CD4-positive, alpha-beta T cell treated with Interferon gamma for 1 hour (primary cell): ENCODE data around the gene SNRPA.
"Not testable (repeated sequence)": the region's sequence is repeated elsewhere in the genome, so short reads cannot be mapped to it uniquely, and the experiment has no call there.

Source experiments
- DNase-seq: peaks from one replicate; pipeline ENCODE4 v3.0.0-alpha.2; 2020

The SNRPA gene

DNA sequence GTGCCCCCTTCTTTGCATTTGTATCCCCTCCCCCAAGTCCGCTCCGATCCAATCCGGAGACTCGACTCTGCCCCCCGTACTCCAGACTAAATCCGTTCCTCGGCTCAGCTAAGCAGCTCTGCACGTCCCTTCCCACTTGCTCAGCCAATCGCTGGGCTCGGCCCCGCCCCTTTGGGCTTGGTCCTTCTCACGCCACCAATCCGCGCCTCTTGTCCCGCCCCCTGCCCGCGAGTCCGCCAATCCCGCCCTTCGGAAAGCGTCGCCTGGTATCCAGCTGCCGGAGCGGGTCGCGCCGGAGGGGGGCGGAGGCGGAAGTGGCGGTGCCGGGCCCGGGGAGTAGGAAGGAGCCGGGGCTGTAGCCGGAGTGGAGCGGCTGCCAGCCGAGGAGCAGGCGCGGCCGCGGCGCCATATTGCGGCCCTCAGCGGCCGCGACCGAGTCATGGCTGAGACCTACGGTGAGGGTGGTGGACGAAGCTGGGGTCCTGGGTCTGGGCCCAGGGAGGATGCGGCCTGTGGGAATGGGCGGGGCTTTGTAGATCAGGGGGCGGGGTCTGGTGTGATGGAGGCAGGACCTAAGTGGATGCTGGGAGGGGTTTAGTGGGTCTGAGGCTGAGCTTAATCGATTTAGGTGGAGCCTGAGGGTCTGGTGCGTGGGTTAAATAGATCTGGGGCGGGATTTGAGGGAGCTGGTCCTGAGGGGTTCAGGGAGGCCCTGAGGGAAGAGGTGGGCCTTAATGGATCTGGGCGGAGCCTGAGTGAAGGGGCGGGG, 27.1 kb downstream of the SNRPA start, which contains the start of gene RAB4B:
Gene RAB4B, plus strand, starts transcription at position 311 of the 769 bp plus-strand sequence. Its CDS starts 129 bp downstream, at position 440.
- DNase-seq = peak; percentile 100

DNA sequence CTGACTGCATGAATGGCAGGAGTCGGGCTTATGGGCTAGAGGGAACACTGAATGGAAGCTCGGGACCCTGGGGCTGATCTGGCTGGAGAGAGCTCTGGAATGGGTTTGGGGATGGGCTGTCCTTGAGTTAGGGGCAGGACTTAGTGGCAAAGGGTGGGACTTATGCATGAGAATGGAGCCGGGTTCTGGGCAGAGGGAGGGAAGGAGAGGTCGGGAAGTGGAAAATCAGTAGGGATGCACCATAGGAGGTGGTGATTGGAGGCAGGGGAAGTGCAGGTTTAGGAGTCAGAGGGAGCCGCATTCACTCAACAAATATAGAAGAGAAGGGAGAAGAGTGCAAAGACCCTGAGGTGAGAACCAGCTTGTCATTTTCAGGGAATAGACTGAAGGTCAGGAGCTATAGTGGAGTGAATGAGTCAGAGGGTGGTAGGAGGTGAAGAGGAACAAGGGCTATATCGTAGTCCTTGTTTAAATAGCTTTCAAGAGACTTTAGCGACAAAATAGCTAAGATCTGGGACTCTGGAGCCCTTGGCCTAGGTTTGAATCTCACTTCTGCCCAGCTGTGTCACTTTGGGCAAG, 27.8 kb downstream of the SNRPA start:
- no peak for DNase-seq

DNA sequence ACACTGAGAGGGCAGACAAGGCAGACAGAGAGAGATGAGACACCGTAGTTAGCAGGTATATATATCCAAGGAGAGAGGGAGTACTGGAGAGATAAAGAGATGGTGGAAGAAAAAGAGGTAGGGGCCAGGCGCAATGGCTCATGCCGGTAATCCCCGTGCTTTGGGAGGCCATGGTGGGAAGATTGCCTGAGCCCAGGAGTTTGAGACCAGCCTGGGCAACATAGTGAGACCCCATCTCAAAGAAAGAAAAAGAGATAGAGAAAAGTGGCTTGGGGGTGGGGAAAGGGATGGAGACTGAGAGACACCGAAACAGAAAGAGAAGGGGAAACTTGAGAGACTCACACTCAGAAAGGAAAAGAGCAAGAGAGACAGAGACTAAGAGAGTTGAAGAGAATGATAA, 29.6 kb downstream of the SNRPA start:
- no peak for DNase-seq

DNA sequence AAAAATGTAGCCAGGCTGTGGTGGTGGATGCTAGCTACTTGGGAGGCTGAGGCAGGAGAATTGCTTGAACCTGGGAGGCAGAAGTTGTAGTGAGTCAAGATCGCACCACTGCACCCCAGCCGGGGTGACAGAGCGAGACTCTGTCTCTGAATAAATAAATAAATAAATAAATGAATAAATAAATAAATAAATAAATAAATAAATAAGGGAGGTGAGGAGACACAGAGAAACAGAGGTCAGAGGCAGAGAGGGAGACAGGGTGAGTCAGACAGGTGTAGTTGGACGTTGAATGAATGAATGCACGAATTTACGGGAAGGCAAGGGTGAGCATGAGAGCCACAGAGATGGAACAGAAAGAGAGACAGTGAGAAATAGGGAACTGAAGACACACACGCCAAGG, 30.1 kb downstream of the SNRPA start:
- DNase-seq = no peak

DNA sequence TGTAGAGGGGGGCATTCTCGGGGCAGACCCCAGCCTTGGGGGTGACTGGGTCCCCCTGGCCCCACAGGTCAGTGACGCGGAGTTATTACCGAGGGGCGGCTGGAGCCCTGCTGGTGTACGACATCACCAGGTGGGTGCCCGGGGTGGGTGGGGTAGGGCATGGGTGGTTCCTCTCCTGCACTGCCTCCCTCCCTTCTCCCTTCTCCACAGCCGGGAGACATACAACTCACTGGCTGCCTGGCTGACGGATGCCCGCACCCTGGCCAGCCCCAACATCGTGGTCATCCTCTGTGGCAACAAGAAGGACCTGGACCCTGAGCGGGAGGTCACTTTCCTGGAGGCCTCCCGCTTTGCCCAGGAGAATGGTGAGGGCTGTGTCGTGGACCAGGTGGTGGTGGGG, 32.7 kb downstream of the SNRPA start:
- DNase-seq = no peak

DNA sequence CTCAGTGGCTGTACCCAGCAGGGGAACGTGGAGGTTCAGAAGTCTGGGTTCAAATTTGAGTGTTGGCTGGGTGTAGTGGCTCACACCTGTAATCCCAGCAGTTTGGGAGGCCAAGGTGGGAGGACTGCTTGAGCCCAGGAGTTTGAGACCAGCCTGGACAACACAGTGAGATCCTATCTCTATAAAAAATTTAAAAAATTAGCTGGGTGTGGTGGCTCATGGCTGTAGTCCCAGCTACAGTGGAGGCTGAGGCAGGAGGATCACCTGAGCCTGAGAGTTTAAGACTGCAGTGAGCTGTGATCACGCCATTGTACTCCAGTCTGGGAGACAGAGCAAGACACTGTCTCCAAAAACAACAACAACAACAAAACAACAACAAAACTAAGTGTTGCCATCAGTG, 33.1 kb downstream of the SNRPA start:
- not testable (repeated sequence) for DNase-seq

DNA sequence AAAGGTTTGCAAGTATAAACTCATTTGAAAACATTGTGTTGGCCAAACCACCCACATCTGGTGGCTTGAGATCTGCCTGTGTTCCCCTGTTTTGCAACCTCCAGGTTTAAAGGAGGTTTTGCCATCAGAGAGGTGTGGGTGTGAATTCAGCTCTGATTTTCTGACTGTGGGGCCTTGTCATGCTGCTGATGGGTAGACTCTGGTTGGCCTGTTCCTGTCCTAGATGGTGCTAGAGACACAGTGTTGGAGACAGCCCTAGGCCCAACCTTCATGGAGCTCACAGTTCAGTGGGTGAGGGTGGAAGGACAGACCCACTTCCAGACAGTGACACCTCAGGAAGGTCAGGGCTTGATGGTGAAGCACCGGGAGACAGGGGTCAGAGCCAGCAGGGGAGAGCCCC, 34.5 kb downstream of the SNRPA start:
- no peak for DNase-seq

DNA sequence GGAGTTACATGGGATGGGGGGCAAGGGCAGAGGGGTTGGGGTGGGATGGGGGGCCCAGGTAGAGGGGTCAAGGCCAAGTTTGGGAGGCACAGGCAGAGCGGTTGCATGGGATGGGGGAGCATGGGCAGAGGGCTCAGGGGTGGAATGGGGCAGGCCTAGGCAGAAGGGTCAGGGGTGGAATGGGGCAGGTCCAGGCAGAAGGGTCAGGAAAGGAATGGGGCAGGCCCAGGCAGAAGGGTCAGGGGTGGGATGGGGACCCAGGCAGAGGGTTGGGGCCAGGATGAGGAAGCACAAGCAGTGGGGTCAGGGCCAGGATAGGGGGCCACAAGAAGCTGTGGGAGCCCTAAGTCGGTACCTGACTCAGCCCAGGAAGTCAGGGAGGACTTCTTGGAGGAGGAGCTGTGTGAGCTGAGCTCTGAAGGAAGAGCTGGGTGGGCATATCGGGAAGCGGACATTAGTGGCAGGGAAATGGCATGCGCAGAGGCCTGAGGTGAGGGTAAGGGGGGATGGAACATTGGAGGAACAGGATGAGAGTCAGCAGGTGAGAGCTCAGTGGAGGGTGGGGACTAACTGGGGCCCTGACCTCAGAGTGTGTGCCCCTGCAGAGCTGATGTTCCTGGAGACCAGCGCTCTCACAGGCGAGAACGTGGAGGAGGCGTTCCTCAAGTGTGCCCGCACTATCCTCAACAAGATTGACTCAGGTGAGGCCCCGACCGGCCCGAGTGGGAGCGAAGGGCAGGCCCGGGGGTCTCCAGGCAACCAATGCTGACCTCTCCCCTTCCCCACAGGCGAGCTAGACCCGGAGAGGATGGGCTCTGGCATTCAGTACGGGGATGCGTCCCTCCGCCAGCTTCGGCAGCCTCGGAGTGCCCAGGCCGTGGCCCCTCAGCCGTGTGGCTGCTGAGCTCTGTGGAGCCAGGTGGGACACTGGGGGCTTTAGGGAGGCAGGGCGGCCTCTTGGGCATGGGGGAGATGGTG, 35.3 kb downstream of the SNRPA start:
- DNase-seq = no peak

DNA sequence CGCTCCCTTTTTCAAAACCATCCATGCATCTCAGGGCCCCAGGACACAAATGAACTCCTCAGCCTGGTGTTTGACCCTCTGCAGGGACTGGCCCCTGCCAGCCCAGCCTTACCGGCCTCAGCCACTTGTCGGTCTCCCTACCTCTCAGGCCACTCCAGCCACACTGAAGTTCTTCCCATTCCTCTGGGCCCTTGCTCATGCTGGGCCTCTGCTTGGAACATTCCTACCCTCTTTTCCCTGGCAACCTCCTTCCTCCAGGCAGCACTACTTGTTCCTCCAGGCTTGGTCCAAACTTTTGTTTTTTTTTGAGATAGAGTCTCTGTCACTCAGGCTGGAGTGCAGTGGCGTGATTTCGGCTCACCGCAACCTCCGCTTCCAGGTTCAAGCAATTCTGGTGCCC, 40.3 kb downstream of the SNRPA start:
- no peak for DNase-seq

DNA sequence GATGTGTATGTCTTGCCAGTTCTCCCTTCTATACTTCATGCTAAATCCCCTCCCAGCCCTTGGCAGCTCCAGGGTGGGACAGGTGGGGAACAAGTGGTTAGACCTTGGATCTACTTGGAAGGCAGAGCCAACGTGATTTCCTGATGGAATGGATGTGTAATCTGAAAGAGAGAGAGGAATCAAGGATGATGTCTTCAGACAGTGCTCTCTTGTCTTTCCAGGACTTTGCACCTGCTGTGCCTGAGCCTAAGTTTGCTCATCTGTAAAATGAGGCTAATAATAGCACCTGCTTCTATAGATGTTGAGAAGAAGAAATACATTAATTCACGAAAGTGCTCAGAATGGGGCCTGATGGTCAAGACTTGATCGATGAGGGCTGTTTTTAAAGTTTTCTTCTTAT, 41.0 kb downstream of the SNRPA start:
- DNase-seq = no peak

DNA sequence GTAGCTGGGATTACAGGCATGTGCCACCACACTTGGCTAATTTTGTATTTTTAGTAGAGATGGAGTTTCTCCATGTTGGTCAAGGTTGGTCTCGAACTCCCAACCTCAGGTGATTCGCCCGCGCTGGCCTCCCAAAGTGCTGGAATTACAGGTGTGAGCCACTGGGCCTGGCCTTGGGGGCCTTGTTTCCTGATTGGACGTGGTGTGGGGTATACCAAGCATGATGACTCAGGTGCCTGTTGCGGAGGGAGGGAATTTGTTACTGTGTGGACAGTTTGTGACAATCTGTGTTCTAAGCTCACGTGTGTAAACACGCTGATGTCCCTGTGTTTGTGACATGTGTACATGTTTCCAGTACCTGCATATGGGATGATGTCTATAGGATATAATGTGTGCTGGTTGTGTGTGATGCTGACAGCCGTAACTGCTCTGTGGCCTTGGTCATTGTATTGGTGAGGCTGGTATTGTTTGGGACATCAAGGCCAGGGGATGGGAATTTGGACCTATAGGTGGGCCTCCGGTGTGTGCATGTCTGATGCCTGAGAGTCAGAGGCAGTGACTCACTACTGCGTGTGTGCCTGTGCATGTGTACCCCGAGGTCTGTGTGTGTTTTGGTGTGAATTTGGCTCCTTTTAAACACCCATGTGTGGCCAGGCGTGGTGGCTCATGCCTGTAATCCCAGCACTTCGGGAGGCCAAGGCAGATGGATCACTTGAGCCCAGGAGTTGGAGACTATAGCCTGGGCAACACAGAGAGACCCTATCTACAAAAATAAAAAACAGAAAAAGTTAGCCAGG, 46.4 kb downstream of the SNRPA start:
- DNase-seq = no peak

DNA sequence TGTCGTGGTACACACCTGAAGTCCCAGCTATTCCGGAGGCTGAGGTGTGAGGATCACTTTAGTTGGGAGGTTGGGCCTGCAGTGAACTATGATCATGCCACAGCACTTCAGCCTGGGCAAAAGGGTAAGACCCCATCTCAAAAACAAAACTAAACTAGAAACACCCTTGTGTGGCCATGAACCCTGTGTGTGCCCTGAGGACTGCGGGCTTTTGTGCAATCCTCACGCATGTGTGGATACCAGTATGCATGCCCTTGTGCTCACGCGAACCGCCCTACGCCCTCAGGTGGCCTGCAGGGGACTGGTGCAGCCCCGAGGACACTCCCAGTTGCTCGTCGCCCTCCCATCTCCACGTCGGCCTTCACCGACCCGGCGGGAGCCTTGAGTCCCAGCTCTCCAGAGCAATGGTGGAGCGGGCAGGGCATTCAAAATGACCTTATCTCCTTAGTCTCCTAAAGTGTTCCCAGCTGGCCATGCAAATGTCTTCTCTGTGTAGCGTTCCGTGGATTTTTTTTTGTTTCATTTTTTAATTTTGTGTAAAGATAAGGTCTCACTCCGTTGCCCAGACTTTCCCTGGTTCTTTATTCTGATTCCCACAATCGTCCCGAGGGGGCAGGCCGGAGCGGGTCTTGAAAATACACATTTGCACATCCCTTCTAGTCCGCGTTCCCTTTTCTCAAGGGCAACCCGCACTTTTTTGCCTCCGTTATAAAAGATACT, 47.1 kb downstream of the SNRPA start:
- DNase-seq = peak; percentile 79

DNA sequence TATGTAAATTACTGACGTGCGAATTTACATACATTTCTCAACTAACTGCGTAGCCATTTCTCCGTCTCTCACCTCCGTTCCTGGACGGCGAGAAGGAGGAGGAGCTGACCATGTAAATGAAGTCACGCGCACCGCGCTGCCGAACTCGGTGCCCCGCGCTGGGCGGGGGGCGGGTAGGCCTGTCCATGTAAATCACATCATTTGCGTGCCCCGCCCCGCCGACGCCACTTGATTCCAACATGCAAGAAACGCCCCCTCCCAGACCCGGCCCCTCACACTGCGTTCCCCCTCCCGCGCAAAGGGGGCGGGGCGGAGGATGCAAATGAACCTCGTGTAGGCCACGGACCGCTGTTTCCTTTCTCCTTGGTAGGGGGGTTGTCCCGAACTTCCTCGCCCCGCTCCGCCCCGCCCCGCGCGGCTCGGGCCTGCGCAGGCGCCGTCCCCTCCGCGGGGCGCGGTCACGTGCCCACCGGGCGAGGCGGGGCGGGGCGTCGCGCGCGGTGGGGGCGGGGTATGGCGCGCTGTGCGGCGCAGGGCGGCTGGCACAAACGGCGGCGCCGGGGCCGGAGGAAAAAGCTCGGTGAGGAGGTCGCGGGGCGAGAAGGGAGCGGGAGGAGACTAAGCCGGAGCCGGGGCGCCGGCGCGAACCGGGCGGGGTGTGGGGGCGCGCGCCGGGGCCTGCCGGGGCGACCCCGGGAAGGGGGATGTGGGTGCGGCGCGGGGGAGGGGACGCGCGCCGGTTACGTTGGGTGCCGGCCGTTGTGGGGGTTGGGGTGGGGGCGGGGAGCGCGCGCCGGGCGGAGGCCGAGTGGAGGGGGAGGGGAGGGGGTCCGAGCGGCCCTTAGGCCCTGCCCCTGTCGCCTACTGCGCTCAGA, 47.9 kb downstream of the SNRPA start, which contains the start of gene EGLN2:
Gene EGLN2, plus strand, starts transcription at position 509 of the 875 bp plus-strand sequence. CDS start 1,382 bp downstream, outside the sequence.
- DNase-seq = peak; percentile 100

DNA sequence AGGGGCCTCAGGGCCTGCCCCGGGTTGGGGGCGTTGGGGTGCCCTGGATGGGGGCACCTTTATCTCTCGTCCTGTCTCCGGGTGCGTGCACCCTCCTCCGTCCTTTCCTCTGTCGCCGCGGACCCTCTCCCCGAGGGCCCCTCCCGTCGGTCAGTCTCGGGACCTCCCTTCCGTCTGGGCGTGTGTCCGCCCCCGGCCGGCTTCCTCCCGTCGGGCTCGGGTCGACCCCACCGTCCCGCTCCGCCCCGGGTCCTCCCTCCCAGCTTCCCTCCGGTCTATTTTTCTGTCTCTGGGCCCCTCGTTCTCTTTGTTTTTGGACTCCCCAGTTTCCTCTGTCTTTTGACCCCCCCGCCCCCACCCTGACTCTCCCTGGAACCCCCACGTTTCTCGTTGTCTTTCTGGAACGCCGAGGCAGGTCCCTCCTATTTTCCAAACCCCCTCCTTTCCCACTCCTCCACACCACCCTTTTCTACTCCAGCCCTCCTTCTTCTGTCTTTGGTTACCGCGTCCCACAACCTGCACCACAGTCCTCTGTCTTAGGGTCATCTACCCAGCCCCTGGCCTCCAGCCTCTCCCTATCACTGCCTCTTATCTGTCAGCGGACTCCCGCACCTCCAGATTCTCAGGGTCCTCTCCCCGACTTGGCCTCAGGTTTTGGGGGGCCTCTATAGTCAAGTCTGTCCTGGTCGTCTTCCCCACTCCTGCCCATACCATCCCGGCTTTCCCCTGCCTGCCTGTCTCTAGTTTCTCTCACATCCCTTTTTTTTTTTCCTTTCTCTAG, 48.7 kb downstream of the SNRPA start:
- DNase-seq = no peak

DNA sequence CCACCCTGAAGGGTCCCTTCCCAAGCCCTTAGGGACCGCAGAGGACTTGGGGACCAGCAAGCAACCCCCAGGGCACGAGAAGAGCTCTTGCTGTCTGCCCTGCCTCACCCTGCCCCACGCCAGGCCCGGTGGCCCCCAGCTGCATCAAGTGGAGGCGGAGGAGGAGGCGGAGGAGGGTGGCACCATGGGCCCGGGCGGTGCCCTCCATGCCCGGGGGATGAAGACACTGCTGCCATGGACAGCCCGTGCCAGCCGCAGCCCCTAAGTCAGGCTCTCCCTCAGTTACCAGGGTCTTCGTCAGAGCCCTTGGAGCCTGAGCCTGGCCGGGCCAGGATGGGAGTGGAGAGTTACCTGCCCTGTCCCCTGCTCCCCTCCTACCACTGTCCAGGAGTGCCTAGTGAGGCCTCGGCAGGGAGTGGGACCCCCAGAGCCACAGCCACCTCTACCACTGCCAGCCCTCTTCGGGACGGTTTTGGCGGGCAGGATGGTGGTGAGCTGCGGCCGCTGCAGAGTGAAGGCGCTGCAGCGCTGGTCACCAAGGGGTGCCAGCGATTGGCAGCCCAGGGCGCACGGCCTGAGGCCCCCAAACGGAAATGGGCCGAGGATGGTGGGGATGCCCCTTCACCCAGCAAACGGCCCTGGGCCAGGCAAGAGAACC, 49.5 kb downstream of the SNRPA start:
- DNase-seq = no peak

DNA sequence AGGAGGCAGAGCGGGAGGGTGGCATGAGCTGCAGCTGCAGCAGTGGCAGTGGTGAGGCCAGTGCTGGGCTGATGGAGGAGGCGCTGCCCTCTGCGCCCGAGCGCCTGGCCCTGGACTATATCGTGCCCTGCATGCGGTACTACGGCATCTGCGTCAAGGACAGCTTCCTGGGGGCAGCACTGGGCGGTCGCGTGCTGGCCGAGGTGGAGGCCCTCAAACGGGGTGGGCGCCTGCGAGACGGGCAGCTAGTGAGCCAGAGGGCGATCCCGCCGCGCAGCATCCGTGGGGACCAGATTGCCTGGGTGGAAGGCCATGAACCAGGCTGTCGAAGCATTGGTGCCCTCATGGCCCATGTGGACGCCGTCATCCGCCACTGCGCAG, 50.0 kb downstream of the SNRPA start:
- no peak for DNase-seq

DNA sequence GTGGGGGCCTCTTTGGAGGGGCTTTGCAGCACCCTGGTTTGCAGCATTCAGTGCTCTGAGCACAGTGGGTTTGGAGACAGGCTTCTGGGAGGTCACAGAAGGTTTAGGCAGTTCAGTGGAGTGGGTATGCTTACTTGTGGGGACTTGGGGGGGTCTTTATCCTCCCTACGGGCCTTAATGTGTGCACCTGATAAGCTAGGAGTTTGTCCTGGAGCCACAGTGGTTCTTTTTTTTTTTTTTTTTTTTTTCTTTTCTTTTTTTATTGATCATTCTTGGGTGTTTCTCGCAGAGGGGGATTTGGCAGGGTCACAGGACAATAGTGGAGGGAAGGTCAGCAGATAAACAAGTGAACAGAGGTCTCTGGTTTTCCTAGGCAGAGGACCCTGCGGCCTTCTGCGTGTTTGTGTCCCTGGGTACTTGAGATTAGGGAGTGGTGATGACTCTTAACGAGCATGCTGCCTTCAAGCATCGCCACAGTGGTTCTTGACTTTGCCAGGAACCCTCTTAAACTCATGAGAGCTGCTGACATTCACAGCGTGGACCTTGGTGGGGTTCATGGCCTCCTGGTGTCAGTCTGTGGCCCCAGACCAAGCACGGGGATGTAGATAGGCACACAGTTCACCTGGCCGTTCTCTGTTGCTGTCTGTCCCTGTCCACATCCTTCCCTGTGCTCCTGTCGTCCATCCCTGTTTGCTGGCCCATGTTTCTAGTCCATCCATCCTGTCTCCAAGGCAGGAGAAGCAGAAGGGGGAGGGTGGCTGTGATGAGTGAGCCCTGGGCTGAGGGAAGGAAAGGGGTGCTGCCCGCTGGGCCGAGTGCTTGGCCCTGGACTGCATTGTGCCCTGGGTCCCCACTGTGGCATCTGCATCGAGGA, 50.7 kb downstream of the SNRPA start:
- DNase-seq = no peak
